Measurements from ENCODE around the gene EDEM2.

DNA sequence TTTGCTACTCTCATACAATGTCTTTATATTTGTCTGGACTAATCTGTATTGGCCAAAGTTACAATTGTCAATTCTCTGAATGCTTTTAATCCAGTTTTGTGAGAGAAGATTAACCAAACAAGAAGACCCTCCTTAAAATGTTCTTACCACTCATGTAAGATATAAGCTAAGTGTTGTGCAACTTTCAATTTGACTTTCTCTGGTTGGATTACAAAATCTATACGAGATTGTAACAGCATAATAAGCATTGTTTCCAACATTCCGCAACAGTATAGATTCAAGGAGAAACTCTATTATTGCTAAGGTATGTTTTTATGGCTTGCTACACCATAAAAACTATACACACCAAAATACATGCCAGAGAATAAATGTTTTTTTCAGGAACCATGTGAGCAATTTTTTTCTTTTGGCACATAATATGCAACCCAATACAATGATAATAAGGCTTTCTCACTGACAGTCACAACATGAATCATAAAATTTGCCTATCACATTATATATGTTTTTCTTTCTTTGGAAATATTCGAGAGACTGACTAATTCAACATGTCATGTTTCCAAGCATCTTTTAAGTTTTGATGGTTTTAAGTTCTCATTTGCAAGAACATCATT, 42.3 kb downstream of the EDEM2 start:
- TF ChIP-seq, protein P1, sequence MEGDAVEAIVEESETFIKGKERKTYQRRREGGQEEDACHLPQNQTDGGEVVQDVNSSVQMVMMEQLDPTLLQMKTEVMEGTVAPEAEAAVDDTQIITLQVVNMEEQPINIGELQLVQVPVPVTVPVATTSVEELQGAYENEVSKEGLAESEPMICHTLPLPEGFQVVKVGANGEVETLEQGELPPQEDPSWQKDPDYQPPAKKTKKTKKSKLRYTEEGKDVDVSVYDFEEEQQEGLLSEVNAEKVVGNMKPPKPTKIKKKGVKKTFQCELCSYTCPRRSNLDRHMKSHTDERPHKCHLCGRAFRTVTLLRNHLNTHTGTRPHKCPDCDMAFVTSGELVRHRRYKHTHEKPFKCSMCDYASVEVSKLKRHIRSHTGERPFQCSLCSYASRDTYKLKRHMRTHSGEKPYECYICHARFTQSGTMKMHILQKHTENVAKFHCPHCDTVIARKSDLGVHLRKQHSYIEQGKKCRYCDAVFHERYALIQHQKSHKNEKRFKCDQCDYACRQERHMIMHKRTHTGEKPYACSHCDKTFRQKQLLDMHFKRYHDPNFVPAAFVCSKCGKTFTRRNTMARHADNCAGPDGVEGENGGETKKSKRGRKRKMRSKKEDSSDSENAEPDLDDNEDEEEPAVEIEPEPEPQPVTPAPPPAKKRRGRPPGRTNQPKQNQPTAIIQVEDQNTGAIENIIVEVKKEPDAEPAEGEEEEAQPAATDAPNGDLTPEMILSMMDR (optimal IDR thresholded peaks at IDR 0.05 in 1 of 3, IDR thresholded peaks at IDR 0.05 in 1 of 3, conservative IDR thresholded peaks at IDR 0.05 in 1 of 3; ENCODE audit: extremely low read depth in 1 of 3, insufficient read depth in 2 of 3, low read length in 3 of 3): no peak
- no peak for TF ChIP-seq EZH2 (IDR thresholded peaks at IDR 0.05; ENCODE audit: low read length)

Data from keratinocyte (primary cell).